ENCODE measurements around the gene CNMD.
"Not testable (repeated sequence)": the region's sequence is repeated elsewhere in the genome, so short reads cannot be mapped to it uniquely, and the experiment has no call there.

GRCh38 chr13:52708266-52708665 is 31.4 kb downstream of the CNMD start:
- TF ChIP-seq CTCF (IDR thresholded peaks at IDR 0.05; ENCODE audit: borderline replicate concordance, extremely low read depth, low read length, poor library complexity, severe bottlenecking); EZH2 (IDR thresholded peaks at IDR 0.05; ENCODE audit: borderline replicate concordance, low read depth, low read length, severe bottlenecking): not testable (repeated sequence)

Data from DND-41 (cell line).